K562 (cell line): ENCODE results near the gene PI4K2A. TPM values are rescaled to one million over a fixed set of nuclear protein-coding genes. Genes with fewer than 3 reads are reported as not detected.
A peak's percentile ranks its signal among the peaks of the same experiment; 100 is the strongest.

ENCODE experiments used
- C11orf30 ChIP-seq: fragments of 450-650 bp; IDR thresholded peaks from 2 replicates; pipeline ENCODE4 v1.6.1; 2016; ENCODE audit warnings: low read depth, mild to moderate bottlenecking
- CXXC5 ChIP-seq: fragments of 250-450 bp; sonication (Bioruptor Pico); IDR thresholded peaks from 2 replicates; pipeline ENCODE4 v1.8.0; 2022; ENCODE audit warnings: inconsistent platforms, mild to moderate bottlenecking, moderate library complexity
- KHSRP ChIP-seq: fragments of 450-650 bp; IDR thresholded peaks from 2 replicates; pipeline ENCODE4 v1.6.1; 2017
- PTRF ChIP-seq: fragments of 450-650 bp; IDR thresholded peaks from 2 replicates; pipeline ENCODE4 v1.6.1; 2016; ENCODE audit warnings: mild to moderate bottlenecking, missing genetic modification characterization, missing compliant biosample characterization
- RBM22 ChIP-seq: fragments of 200-400 bp; formaldehyde crosslinking; IDR thresholded peaks from 2 replicates; pipeline ENCODE4 v1.6.1; 2018; ENCODE audit warnings: low read length, low read depth; ENCODE audit not compliant: poor library complexity, severe bottlenecking
- SMAD3 ChIP-seq: fragments of 450-650 bp; formaldehyde crosslinking; conservative IDR thresholded peaks from 2 replicates; pipeline ENCODE4 v1.4.0; 2020; ENCODE audit warnings: mild to moderate bottlenecking
- TCF15 ChIP-seq: fragments of 250-450 bp; sonication (Bioruptor Pico); IDR thresholded peaks from 2 replicates; pipeline ENCODE4 v1.8.0; 2022; ENCODE audit warnings: moderate library complexity, mild to moderate bottlenecking, inconsistent platforms
- ZBTB17 ChIP-seq: fragments of 450-650 bp; formaldehyde crosslinking; IDR thresholded peaks from 2 replicates; pipeline ENCODE4 v1.4.0; 2020; ENCODE audit warnings: mild to moderate bottlenecking
- ZNF197 ChIP-seq: fragments of 200-800 bp; sonication (Bioruptor generic); IDR thresholded peaks from 2 replicates; pipeline ENCODE4 v1.6.1; 2016; ENCODE audit warnings: low read depth, missing genetic modification characterization, missing compliant biosample characterization
- ZNF239 ChIP-seq: fragments of 250-450 bp; sonication (Bioruptor Pico); IDR thresholded peaks from 2 replicates; pipeline ENCODE4 v1.4.0; 2020; ENCODE audit warnings: mild to moderate bottlenecking
- ZNF316 ChIP-seq: fragments of 450-650 bp; IDR thresholded peaks from 2 replicates; pipeline ENCODE4 v1.6.1; 2016
- ZNF354B ChIP-seq: fragments of 250-450 bp; sonication (Bioruptor Pico); IDR thresholded peaks from 2 replicates; pipeline ENCODE4 v1.4.0; 2020
- ZNF41 ChIP-seq: fragments of 250-450 bp; sonication (Bioruptor Pico); conservative IDR thresholded peaks from 2 replicates; pipeline ENCODE4 v1.4.0; 2020; ENCODE audit warnings: mild to moderate bottlenecking
- ZNF583 ChIP-seq: fragments of 250-450 bp; sonication (Bioruptor Pico); IDR thresholded peaks from 2 replicates; pipeline ENCODE4 v1.4.0; 2020
- ZNF75A ChIP-seq: fragments of 450-650 bp; formaldehyde crosslinking; IDR thresholded peaks from 2 replicates; pipeline ENCODE4 v1.4.0; 2020; ENCODE audit warnings: mild to moderate bottlenecking
- polyA plus RNA-seq, 8 experiments: library from polyadenylated mRNA; depleted of rRNA in 4 of 8; stranded (reverse) in 5 of 8; unstranded in 3 of 8; fragments of >200 nt; fragmentation: Nextera tagmentation in 2 of 8; fragmentation: Illumina TruSeq in 1 of 8; extraction: Ambion mirVana in 2 of 8; extraction: Trizol in 1 of 8; gene quantifications; 2 replicates each; pipeline versions ENCODE4 v1.2.1 to v1.2.3, GENCODE V29; 2011 to 2014; ENCODE audit warnings: inconsistent platforms in 1 of 8, missing spikeins in 1 of 8
- total RNA-seq, 7 experiments: library from RNA; depleted of rRNA in 6 of 7; stranded (reverse); fragments of >200 nt in 6 of 7; fragmentation: Illumina TruSeq in 2 of 7; extraction: Trizol in 2 of 7; gene quantifications; 2 replicates each; pipeline versions ENCODE4 v1.2.1 to v1.2.3, GENCODE V29; 2011 to 2021; ENCODE audit warnings: low replicate concordance in 1 of 7

The PI4K2A gene
- total and polyA plus RNA-seq, 9 of the 15 experiments (the other 6 are each of a cell fraction or from before 2014, with no cell fraction given) = 4.4 to 28.4 (median 16.5) TPM

GRCh38 chr10:97627731-97628130 lies 12.7 kb upstream of the PI4K2A start (continued):
- TF ChIP-seq TCF15 (CRISPR knock-in tag) (peak; percentile 49; the same call in 1 of the 2 replicates), ZNF41 (CRISPR knock-in tag) (0 out of 2 replicates have a peak, but pooled peaks have one; percentile 28), C11orf30 (peak; percentile 61), ZBTB17 (CRISPR knock-in tag) (peak; percentile 64; the same call in 1 of the 2 replicates), KHSRP (no peak), ZNF197 (CRISPR knock-in tag) (peak; percentile 44; the same call in 1 of the 2 replicates), PTRF (tag) (peak; percentile 82; the same call in 1 of the 2 replicates), ZNF354B (CRISPR knock-in tag) (0 out of 2 replicates have a peak, but pooled peaks have one; percentile 15), ZNF239 (0 out of 2 replicates have a peak, but pooled peaks have one; percentile 24), CXXC5 (CRISPR knock-in tag) (peak; percentile 37; the same call in 1 of the 2 replicates), ZNF75A (CRISPR knock-in tag) (no peak), ZNF316 (peak; percentile 42; the same call in 1 of the 2 replicates), ZNF583 (CRISPR knock-in tag) (peak; percentile 89; the same call in 1 of the 2 replicates), SMAD3 (peak; percentile 53; the same call in 1 of the 2 replicates), RBM22 (no peak)
